Measurements from ENCODE around the gene TTC29. TPM values are rescaled to one million over a fixed set of nuclear protein-coding genes. Genes with fewer than 3 reads are reported as not detected.

Gene TTC29
- total RNA-seq = not detected

GRCh38 chr4:146945556-146946374 is at the start of gene TTC29:
TTC29 (minus strand) TSS chr4:146945864; CDS start chr4:146939895, 5,969 bp downstream.
- peaks cover 14% of the 10 kb centered on the region for H3K4me1 ChIP-seq
- DNase-seq (ENCODE audit: extremely low spot score in 2 of 2) = peak in 1 of 2 donors; percentile 87
- no peaks in the 10 kb centered on the region for H3K9me3 ChIP-seq
- no peaks in the 10 kb centered on the region for H3K27me3 ChIP-seq
- H3K4me3 ChIP-seq = peak within 1 kb of the TSS; percentile 41 to 43
- no peak within 1 kb of the TSS for H3K27ac ChIP-seq
- intact Hi-C loops (cut with DNase I) = no loop called here
- no peaks in the 10 kb centered on the region for H3K36me3 ChIP-seq
- TF ChIP-seq CTCF (IDR thresholded peaks at IDR 0.05) (no peak), POLR2AphosphoS5 (IDR thresholded peaks at IDR 0.05; ENCODE audit: insufficient read depth in 1 of 2, low read depth in 1 of 2) (no peak), POLR2A (IDR thresholded peaks at IDR 0.05) (no peak)

GRCh38 chr4:146981651-146982050 is 36.0 kb upstream of the TTC29 start:
- H3K4me3 ChIP-seq = no peak overlapping the region
- no peak overlapping the region for H3K27ac ChIP-seq
- intact Hi-C loops (cut with DNase I) = no loop called here
- H3K4me1 ChIP-seq = no peaks in the 10 kb centered on the region
- no peak for DNase-seq (ENCODE audit: extremely low spot score in 2 of 2)
- no peaks in the 10 kb centered on the region for H3K36me3 ChIP-seq
- no peaks in the 10 kb centered on the region for H3K9me3 ChIP-seq
- TF ChIP-seq CTCF (IDR thresholded peaks at IDR 0.05) = no peak
- no peak for TF ChIP-seq POLR2A (IDR thresholded peaks at IDR 0.05)
- TF ChIP-seq POLR2AphosphoS5 (IDR thresholded peaks at IDR 0.05; ENCODE audit: insufficient read depth in 1 of 2, low read depth in 1 of 2) = no peak
- H3K27me3 ChIP-seq = no peaks in the 10 kb centered on the region

- Histone ChIP-seq H3K4me3 (no peak overlapping the region), H3K9me3 (no peaks in the 10 kb centered on the region), H3K36me3 (no peaks in the 10 kb centered on the region), H3K27ac (no peak overlapping the region), H3K27me3 (no peaks in the 10 kb centered on the region), H3K4me1 (no peaks in the 10 kb centered on the region)
- intact Hi-C loops (cut with DNase I) = no loop called here
- DNase-seq (ENCODE audit: extremely low spot score in 2 of 2) = no peak
- no peak for TF ChIP-seq POLR2A (IDR thresholded peaks at IDR 0.05)
- TF ChIP-seq CTCF (IDR thresholded peaks at IDR 0.05) = no peak
- TF ChIP-seq POLR2AphosphoS5 (IDR thresholded peaks at IDR 0.05; ENCODE audit: insufficient read depth in 1 of 2, low read depth in 1 of 2) = no peak
Observed at GRCh38 chr4:146978641-146979040, 33.0 kb upstream of the TTC29 start.

DNA sequence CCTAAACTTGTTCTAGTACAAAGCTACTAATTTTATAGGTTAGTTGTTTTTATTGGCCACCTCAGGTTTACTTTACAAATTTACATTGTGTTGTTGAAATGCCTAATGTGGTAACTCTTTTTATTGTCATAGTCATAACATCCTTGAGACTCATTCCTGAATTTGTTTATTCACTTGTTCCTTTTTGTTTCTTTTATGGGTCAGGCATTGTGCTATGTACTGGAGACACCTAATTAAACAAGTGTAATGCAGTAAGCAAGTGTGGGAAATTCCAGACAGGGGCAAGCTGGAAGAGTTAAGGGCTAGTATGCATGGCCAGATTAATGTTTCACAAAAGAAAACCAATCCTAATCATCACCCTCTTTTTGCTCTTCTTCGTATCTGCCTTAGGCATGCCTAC is 30.5 kb upstream of the TTC29 start:
- DNase-seq (ENCODE audit: extremely low spot score in 2 of 2) = no peak
- Histone ChIP-seq H3K4me1 (no peaks in the 10 kb centered on the region), H3K36me3 (no peaks in the 10 kb centered on the region), H3K4me3 (no peak overlapping the region), H3K9me3 (no peaks in the 10 kb centered on the region), H3K27ac (no peak overlapping the region), H3K27me3 (no peaks in the 10 kb centered on the region)
- intact Hi-C loops (cut with DNase I) = no loop called here
- TF ChIP-seq POLR2AphosphoS5 (IDR thresholded peaks at IDR 0.05; ENCODE audit: insufficient read depth in 1 of 2, low read depth in 1 of 2) (no peak), CTCF (IDR thresholded peaks at IDR 0.05) (no peak), POLR2A (IDR thresholded peaks at IDR 0.05) (no peak)

DNA sequence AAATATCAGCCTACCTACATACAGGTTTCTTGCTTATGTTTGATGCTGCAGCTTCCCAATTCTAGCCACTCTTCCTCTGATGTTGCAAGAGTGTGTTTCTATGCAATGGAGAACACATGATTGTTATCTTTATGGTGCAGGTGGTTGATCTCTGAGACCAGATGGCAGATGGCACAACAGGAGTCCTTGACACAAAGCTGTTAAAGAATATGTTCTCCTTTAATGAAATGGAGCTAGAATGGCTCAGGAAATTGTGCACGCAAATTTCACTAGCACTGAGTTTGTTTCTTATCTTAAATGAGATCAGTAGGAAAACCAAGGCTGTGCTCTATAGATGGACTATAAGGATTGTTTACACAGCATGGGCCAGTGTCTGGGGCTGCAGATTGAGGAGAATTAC is 29.9 kb upstream of the TTC29 start:
- no peak overlapping the region for H3K27ac ChIP-seq
- intact Hi-C loops (cut with DNase I) = no loop called here
- H3K4me1 ChIP-seq = no peaks in the 10 kb centered on the region
- H3K9me3 ChIP-seq = no peaks in the 10 kb centered on the region
- H3K4me3 ChIP-seq = no peak overlapping the region
- TF ChIP-seq CTCF (IDR thresholded peaks at IDR 0.05) (no peak), POLR2AphosphoS5 (IDR thresholded peaks at IDR 0.05; ENCODE audit: insufficient read depth in 1 of 2, low read depth in 1 of 2) (no peak), POLR2A (IDR thresholded peaks at IDR 0.05) (no peak)
- no peak for DNase-seq (ENCODE audit: extremely low spot score in 2 of 2)
- H3K36me3 ChIP-seq = no peaks in the 10 kb centered on the region
- H3K27me3 ChIP-seq = no peaks in the 10 kb centered on the region

Measured in vagina (tissue), 2 donors.